Measurements from ENCODE around the gene RILPL2.

Gene RILPL2

GRCh38 chr12:123388177-123388950, 48.1 kb downstream of the RILPL2 start:
- peak; percentile 30 for ATAC-seq
- TF ChIP-seq ZFP30 (CRISPR knock-in tag; IDR thresholded peaks at IDR 0.05) (no peak), TSHZ2 (CRISPR knock-in tag; IDR thresholded peaks at IDR 0.05) (no peak), ZC3H10 (CRISPR knock-in tag; IDR thresholded peaks at IDR 0.05) (no peak), ISL1 (CRISPR knock-in tag; IDR thresholded peaks at IDR 0.05) (no peak), CSDC2 (CRISPR knock-in tag; IDR thresholded peaks at IDR 0.05) (no peak), ARNTL (CRISPR knock-in tag; IDR thresholded peaks at IDR 0.05; ENCODE audit: borderline replicate concordance, low read depth) (no peak), POU6F1 (CRISPR knock-in tag; IDR thresholded peaks at IDR 0.05; ENCODE audit: borderline replicate concordance, low read depth) (no peak), ZNF70 (CRISPR knock-in tag; IDR thresholded peaks at IDR 0.05) (no peak), CSRNP3 (CRISPR knock-in tag; IDR thresholded peaks at IDR 0.05) (no peak), PATZ1 (CRISPR knock-in tag; IDR thresholded peaks at IDR 0.05; ENCODE audit: borderline replicate concordance) (no peak), PPARA (CRISPR knock-in tag; IDR thresholded peaks at IDR 0.05; ENCODE audit: borderline replicate concordance) (no peak), ZFP3 (CRISPR knock-in tag; IDR thresholded peaks at IDR 0.05) (no peak), ZNF565 (CRISPR knock-in tag; conservative IDR thresholded peaks at IDR 0.05; ENCODE audit: low read depth) (no peak), SNAI2 (CRISPR knock-in tag; IDR thresholded peaks at IDR 0.05) (no peak), CREB5 (CRISPR knock-in tag; IDR thresholded peaks at IDR 0.05; ENCODE audit: low read depth) (no peak), ZNF8 (CRISPR knock-in tag; IDR thresholded peaks at IDR 0.05) (no peak), GLIS3 (CRISPR knock-in tag; IDR thresholded peaks at IDR 0.05) (no peak), OSR1 (CRISPR knock-in tag; IDR thresholded peaks at IDR 0.05) (no peak), RARB (CRISPR knock-in tag; IDR thresholded peaks at IDR 0.05) (no peak), TCF4 (CRISPR knock-in tag; IDR thresholded peaks at IDR 0.05; ENCODE audit: borderline replicate concordance) (no peak)

GRCh38 chr12:123387508-123388176, 48.8 kb downstream of the RILPL2 start:
- no peak for ATAC-seq
- TF ChIP-seq TCF4 (CRISPR knock-in tag; IDR thresholded peaks at IDR 0.05; ENCODE audit: borderline replicate concordance) = no peak
- no peak for TF ChIP-seq ESRRG (CRISPR knock-in tag; IDR thresholded peaks at IDR 0.05)
- TF ChIP-seq ZNF8 (CRISPR knock-in tag; IDR thresholded peaks at IDR 0.05) = no peak
- TF ChIP-seq PATZ1 (CRISPR knock-in tag; IDR thresholded peaks at IDR 0.05; ENCODE audit: borderline replicate concordance) = no peak
- no peak for TF ChIP-seq ISL1 (CRISPR knock-in tag; IDR thresholded peaks at IDR 0.05)
- TF ChIP-seq ZC3H10 (CRISPR knock-in tag; IDR thresholded peaks at IDR 0.05) = no peak
- TF ChIP-seq RARB (CRISPR knock-in tag; IDR thresholded peaks at IDR 0.05) = no peak
- no peak for TF ChIP-seq CREB5 (CRISPR knock-in tag; IDR thresholded peaks at IDR 0.05; ENCODE audit: low read depth)
- no peak for TF ChIP-seq ARNTL (CRISPR knock-in tag; IDR thresholded peaks at IDR 0.05; ENCODE audit: borderline replicate concordance, low read depth)
- no peak for TF ChIP-seq TSHZ2 (CRISPR knock-in tag; IDR thresholded peaks at IDR 0.05)
- TF ChIP-seq BACH2 (CRISPR knock-in tag; IDR thresholded peaks at IDR 0.05; ENCODE audit: borderline replicate concordance) = no peak
- TF ChIP-seq SNAI2 (CRISPR knock-in tag; IDR thresholded peaks at IDR 0.05) = no peak

Data from SK-N-SH treated with all-trans-retinoic acid at 6 μM for 48 hours (cell line).